GM21717 (cell line): Measurements from ENCODE around the gene SLC6A12.
"Not testable (repeated sequence)": the region's sequence is repeated elsewhere in the genome, so short reads cannot be mapped to it uniquely, and the experiment has no call there.

Experiments
- ATAC-seq: cut with Tn5 transposase; IDR thresholded peaks from one replicate; pipeline ENCODE4 v1.9.1; 2021; ENCODE audit warnings: mild to moderate bottlenecking, moderate library complexity; ENCODE audit not compliant: unreplicated experiment

The SLC6A12 gene

GRCh38 chr12:235967-236366, 22.0 kb upstream of the SLC6A12 start:
- not testable (repeated sequence) for ATAC-seq

GRCh38 chr12:234891-235415, 21.0 kb upstream of the SLC6A12 start:
- ATAC-seq = no peak

GRCh38 chr12:234019-234418, 20.1 kb upstream of the SLC6A12 start:
- ATAC-seq = no peak

GRCh38 chr12:233615-233968, 19.6 kb upstream of the SLC6A12 start:
- no peak for ATAC-seq

GRCh38 chr12:232731-233614, 19.0 kb upstream of the SLC6A12 start:
- no peak for ATAC-seq

- no peak for ATAC-seq
These were observed 17.1 kb upstream of the SLC6A12 start for GRCh38 chr12:230925-231671.

GRCh38 chr12:229441-230191, 15.7 kb upstream of the SLC6A12 start:
- no peak for ATAC-seq

GRCh38 chr12:228846-229200, 14.9 kb upstream of the SLC6A12 start:
- ATAC-seq = no peak

- no peak for ATAC-seq
These were observed 14.2 kb upstream of the SLC6A12 start for GRCh38 chr12:227923-228845.

GRCh38 chr12:227286-227915, 13.4 kb upstream of the SLC6A12 start:
- ATAC-seq = no peak

GRCh38 chr12:226401-226800, 12.4 kb upstream of the SLC6A12 start:
- no peak for ATAC-seq

- no peak for ATAC-seq
These were observed 11.1 kb upstream of the SLC6A12 start for GRCh38 chr12:225012-225411.

- no peak for ATAC-seq
These were observed 10.4 kb upstream of the SLC6A12 start for GRCh38 chr12:224330-224729.

GRCh38 chr12:223841-224240, 9.9 kb upstream of the SLC6A12 start:
- no peak for ATAC-seq

- no peak for ATAC-seq
These were observed 7.8 kb upstream of the SLC6A12 start for GRCh38 chr12:221736-222135.

- ATAC-seq = no peak
These were observed 7.1 kb upstream of the SLC6A12 start for GRCh38 chr12:220946-221550.

GRCh38 chr12:220491-220890, 6.5 kb upstream of the SLC6A12 start:
- no peak for ATAC-seq

- ATAC-seq = no peak
These were observed 6.0 kb upstream of the SLC6A12 start for GRCh38 chr12:219891-220352.
